ENCODE data around the gene OSBPL3.

Gene OSBPL3

GRCh38 chr7:24981171-24981951, 1.4 kb upstream of the OSBPL3 start:
- peak; percentile 77 for DNase-seq (ENCODE audit: low read depth)
- H3K4me3 ChIP-seq (ENCODE audit: low read depth, low read length) = peak overlapping the region; percentile 68
- TF ChIP-seq, protein P1, sequence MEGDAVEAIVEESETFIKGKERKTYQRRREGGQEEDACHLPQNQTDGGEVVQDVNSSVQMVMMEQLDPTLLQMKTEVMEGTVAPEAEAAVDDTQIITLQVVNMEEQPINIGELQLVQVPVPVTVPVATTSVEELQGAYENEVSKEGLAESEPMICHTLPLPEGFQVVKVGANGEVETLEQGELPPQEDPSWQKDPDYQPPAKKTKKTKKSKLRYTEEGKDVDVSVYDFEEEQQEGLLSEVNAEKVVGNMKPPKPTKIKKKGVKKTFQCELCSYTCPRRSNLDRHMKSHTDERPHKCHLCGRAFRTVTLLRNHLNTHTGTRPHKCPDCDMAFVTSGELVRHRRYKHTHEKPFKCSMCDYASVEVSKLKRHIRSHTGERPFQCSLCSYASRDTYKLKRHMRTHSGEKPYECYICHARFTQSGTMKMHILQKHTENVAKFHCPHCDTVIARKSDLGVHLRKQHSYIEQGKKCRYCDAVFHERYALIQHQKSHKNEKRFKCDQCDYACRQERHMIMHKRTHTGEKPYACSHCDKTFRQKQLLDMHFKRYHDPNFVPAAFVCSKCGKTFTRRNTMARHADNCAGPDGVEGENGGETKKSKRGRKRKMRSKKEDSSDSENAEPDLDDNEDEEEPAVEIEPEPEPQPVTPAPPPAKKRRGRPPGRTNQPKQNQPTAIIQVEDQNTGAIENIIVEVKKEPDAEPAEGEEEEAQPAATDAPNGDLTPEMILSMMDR (IDR thresholded peaks at IDR 0.05; ENCODE audit: insufficient read depth, low read depth, low read length, missing control alignments) = no peak

GRCh38 chr7:24980534-24981170, 674 bp upstream of the OSBPL3 start:
- DNase-seq (ENCODE audit: low read depth) = peak; percentile 75
- peak overlapping the region; percentile 68 for H3K4me3 ChIP-seq (ENCODE audit: low read depth, low read length)
- TF ChIP-seq, protein P1 (IDR thresholded peaks at IDR 0.05; ENCODE audit: insufficient read depth, low read depth, low read length, missing control alignments) = no peak

DNA sequence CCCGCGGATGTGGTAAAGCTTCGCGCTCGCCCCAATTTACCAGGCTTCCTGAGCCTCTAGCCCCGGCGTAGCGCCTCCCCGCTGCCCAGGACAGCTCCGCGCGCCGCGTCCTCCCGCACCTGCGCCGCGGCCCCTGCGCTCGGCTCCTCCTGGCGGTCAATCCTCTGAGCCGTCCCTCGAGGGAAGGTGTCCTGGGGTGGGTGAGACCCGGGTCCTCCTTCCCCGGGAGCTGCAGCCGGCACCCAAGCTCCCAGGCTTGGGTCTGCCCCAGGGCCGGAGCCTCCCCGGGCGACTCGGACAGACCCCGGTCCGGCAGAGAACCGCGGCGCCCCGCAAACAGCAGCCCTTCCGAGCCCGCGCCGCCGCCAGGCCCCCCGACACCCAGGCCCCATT, 512 bp downstream of the OSBPL3 start:
- TF ChIP-seq, protein P1 (IDR thresholded peaks at IDR 0.05; ENCODE audit: insufficient read depth, low read depth, low read length, missing control alignments) = peak; percentile 56
- DNase-seq (ENCODE audit: low read depth) = peak; percentile 92
- H3K4me3 ChIP-seq (ENCODE audit: low read depth, low read length) = peak overlapping the region; percentile 88

GRCh38 chr7:24978843-24979469, 1.0 kb downstream of the OSBPL3 start:
- H3K4me3 ChIP-seq (ENCODE audit: low read depth, low read length) = peak overlapping the region; percentile 88
- peak; percentile 40 for DNase-seq (ENCODE audit: low read depth)
- TF ChIP-seq, protein P1 (IDR thresholded peaks at IDR 0.05; ENCODE audit: insufficient read depth, low read depth, low read length, missing control alignments) = no peak

- DNase-seq (ENCODE audit: low read depth) = no peak
Measured at GRCh38 chr7:24975644-24976260, 4.2 kb downstream of the OSBPL3 start.

GRCh38 chr7:24975172-24975571, 4.8 kb downstream of the OSBPL3 start:
- TF ChIP-seq, protein P1 (IDR thresholded peaks at IDR 0.05; ENCODE audit: insufficient read depth, low read depth, low read length, missing control alignments) = no peak
- no peak overlapping the region for H3K4me3 ChIP-seq (ENCODE audit: low read depth, low read length)
- no peak for DNase-seq (ENCODE audit: low read depth)

More at GRCh38 chr7:24975644-24976260, 4.2 kb downstream of the OSBPL3 start:
- TF ChIP-seq, protein P1 (IDR thresholded peaks at IDR 0.05; ENCODE audit: insufficient read depth, low read depth, low read length, missing control alignments) = no peak
- H3K4me3 ChIP-seq (ENCODE audit: low read depth, low read length) = no peak overlapping the region
